Amniotic epithelial cell (primary cell): ENCODE measurements around the gene GYG2.

Experiments used
- DNase-seq: peaks from one replicate; pipeline ENCODE4 v3.0.0-alpha.2; 2010; ENCODE audit warnings: low read depth

The GYG2 gene

DNA sequence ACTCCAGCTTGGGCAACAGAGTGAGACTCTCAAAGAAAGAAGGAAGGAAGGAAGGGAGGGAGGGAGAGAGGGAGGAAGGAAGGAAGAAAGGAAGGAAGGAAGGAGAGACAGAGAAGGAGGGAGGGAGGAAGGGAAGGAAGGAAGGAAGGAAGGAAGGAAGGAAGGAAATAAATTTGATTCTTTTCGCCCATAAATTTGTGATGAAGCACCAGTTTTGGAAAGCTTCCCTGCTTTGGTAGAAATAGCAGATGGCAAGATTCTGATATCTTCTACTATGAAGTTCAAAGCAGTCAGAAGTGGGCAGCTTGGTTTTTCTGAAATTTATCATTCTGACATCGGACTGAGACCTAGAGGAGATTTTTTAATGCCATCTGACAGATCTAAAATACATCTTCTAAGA is 11.7 kb upstream of the GYG2 start:
- DNase-seq = no peak

DNA sequence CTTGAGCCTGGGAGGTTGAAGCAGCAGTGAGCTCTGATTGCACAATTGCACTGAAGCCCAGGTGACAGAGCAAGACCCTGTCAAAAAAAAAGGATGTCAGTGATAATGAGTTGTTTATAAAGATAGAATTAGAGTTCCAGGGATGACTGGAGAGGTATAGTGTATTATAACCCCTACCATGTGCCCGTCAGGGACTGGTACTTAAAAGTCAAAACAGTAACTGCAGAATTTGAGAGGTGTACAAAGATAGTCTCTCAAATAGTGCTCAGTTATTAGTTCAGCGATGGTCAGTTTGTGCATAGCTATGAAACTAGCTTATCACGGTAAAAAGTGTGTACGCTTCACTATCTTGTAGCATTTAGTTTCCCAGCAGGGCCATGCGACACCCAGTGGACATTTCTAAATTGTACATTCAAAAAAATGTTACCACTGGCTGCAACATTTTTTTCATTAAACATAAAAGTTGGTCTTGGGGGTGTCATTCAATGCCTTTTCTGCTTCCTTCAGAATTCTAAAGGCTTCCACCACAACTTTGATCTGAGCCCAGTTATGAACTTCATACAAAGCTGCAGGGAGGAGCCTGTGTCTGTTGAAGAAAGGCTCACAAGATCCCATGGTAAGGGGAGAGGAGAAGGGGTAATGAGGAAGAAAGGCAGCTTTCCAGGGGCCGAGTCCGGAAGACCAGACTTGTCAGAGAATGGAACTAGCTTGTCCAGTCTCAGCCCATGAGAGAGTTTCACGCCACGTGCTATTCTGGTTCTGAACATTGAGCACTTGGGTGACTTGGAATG is 9.2 kb upstream of the GYG2 start:
- DNase-seq = peak; percentile 38

DNA sequence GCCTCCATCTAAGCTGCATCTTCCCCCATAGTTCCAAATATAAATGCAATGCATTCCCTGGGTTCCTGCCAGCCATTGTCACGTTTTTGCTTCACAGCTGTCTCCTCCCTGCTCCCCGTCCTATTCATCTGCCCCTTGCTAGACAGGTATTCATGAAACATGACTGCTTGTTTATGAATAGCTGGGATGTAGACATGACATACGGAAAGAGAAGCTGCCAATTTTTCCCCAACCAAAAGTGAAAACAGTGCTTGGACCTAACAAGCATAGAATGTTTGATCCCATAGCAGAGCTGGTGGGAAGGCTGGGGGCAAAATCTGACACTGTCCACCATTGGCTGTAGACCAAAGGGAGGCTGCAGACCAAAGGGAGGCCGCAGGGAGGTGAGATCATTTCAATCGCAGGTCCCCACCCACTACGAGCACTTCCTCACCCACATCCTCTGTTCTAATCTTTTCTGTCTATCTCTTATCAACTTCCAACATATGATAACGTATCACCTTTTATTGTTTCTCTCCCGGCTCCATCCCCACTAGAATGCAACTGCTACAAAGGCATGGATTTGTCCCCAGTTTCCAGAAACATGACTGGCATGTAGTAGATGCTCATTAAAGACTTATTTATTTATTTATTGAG is 8.5 kb upstream of the GYG2 start:
- DNase-seq = no peak

DNA sequence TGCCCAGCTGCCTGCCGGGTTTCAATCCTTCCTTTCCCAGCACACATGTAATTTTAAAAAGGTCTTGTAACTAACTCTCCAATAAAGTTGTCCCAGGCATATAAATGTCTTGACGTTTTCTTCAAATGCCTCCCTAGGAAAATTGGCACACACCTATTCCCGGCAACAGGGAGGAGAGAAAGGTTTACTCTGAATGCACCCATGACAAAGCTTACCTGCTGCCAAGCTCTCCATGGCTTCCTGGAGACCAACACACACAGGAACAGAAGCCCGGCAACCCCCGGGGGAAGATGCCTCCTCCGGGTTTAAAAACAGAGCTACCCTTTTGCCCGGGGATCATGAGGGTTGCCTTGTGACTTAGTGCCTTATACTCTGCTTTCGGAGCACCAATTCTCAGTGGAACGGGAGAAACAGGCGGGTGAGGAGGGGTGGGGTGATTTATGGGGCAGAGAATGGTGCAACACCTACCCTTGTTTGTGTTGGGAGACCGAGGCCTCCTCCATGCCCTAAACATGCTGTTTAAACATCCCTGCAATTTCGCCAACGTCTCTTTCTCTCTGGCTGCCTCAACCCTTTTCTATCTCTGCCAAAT is 4.8 kb upstream of the GYG2 start:
- peak; percentile 38 for DNase-seq

DNA sequence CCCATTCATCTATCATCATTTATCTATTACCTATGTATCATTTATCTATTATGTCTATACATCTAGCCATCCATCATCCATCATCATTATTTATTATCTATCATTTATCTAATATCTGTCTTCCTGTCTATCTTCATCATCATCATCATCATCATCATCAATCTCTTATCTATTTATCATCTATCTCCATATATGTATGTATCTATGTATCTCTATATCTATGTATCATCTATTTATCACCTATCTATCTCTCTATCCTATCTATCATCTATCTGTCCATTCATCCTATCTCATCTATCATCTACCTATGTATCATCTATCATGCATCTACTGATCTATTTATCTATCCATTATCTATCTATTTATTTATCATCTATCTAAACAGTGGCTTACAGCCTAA is 3.8 kb upstream of the GYG2 start:
- DNase-seq = no peak

DNA sequence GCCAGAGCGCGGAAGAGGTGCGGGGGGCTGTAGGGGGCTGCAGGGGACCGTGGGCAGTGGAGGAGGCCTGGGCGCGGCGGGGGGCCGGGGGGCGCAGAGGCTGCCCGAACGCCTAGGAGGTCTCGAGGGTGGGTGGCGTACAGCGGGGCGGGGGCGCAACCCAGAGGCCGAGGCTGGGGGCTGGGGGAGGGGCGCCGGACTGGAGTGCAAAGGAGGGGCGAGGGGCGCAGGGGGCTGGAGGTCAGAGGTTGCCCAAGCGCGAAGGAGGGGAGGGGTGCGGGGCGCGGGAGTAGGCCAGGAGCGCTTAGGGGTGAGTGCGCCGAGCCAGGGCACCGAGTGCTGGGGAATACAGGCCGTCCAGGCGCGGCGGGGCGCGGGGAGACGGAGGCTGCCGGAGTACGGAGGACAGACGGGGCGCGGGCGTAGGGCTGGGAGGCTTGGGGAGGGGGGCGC is 255 bp downstream of the GYG2 start:
- DNase-seq = no peak

DNA sequence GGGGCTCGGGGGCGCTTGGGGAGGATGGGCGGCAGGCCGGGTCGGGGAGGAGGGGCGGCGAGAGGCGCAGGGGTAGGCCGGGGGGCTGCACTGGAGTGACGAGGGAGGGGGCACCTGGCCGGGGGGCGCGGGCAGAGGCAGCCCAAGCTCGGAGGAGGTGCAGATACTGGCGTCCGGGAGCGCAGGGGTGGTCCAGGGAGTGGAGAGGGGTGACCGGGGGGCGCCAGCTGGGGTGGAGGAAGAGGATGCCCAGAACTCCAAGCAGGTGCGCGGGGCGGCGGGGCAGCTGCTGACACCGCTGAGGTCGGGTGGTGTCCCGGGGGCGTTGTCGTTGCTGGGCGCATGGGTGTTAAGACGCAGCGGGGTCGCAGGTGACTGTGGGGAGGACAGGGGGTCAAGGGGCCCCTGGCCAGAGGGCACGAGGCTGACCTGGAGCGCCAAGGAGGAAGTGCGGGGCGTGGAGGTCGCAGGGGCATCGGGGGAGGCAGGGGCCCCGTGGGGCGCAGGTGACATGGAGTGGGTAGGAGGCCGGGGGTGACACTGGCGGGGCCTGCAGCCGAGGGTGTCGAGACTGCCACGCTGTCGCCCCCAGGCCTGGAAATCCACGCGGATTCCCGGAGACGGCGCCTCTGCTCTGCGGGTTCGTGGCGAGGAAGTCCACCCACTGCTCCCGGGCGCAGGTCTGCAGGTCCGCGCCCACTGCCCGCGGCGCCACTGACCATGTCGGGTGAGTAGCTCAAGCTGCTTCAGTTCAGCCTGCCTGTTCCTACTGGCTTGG is 928 bp downstream of the GYG2 start:
- no peak for DNase-seq

DNA sequence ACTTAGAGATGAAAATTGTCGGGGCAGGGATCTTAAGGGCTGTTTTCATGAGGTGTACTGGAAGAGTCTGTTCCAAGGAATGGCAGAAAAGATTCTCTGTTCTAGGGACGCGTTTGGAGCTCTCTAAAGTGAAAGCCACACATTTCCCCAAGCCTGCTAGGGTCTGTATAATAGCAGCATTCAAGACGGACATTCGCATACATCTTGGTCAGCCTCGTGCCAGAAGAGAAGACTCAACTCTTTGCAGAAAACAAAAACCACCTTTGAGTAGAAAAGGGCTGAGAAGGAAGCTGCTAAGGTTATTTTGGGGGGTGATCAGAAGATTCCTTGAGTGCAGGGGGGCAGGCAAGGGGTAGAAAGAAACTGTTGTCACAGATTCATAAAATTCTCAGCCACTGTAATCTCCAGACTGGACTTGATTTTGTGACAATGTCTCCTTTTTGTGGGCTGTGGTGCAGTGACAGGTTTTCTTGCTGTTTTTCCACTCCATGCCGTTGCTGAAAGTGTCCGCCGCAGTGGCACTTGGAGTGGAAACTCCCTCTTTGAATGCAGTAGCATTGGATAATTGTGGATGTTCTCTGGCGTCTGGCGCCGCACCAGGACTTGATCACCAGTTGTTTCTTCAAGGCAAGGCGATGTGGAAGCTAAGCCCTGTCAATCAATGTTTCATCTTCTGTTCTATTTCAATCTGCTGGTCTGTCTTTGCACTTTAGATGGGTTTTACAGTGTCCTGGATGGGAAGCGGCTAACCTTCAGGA is 2.9 kb downstream of the GYG2 start:
- DNase-seq = no peak

DNA sequence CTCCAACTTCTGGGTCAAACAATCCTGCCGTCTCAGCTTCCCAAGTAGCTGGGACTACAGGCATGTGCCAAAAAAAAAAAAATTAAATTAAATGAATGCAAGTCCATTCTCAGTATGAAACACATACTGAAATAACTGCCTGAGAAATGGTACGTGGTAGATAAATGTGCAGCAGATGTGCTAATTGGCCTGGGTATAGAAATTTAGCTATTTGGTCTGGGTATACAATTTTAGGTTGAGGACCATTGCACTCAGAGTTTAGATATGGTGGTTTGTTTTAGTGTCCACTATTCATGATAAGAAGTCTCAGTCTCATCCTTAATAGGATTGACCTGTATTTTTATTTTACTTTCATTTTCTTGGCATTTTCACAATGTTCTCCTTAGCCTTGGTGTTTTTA is 9.2 kb downstream of the GYG2 start:
- DNase-seq = no peak

DNA sequence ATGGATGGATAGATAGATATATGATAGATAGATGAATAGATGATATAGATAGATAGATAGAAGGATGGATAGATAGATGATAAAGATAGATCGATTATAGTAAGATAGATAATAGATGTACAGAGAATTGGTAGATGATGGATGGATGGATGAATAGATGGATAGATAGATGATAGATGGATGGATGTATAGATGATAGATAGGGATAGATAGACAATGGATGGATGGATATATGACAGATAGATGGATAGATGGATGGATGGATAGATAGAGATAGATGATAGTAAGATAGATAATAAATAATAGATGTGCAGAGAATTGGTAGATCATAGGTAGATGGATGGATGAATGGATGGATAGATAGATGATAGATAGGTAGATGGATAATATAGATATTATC is 12.2 kb downstream of the GYG2 start:
- no peak for DNase-seq

DNA sequence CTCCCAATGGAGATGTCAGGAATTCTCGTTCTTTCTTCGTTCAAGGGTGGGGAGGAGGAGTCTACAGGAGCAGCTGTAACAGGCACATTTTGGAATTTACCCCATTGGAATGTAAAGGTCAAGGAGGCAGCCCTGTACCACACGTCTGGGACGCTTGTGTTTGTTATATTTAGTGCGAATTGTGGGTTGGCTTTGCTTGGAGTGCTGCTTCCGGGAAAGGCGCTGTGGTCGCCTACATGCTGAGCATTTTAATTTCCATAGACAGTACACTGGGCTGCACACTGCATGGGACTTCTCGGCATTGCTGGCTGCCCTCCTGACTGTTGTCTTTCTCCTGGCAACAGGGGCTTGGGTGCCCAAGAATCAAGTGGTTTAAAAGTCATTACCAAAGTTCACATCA is 12.8 kb downstream of the GYG2 start:
- DNase-seq = peak; percentile 44

DNA sequence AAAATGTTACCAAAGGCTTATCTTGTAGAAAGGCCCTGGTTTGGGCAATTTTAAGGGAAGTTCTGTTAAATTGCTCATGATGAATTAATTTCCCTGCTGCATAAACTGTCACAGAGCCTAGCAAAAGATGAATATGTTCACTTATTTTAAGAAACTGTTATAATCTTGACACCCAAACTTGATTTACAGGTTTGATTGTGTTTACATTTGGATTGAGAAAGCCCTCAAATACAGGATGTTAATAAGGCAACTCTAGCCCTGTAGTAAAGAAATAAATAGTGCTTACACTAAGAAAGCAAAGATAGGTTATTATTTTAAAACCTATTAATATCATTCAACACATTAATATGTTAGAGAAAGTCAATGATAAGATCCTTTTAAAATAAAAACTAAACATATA is 18.3 kb downstream of the GYG2 start:
- no peak for DNase-seq

DNA sequence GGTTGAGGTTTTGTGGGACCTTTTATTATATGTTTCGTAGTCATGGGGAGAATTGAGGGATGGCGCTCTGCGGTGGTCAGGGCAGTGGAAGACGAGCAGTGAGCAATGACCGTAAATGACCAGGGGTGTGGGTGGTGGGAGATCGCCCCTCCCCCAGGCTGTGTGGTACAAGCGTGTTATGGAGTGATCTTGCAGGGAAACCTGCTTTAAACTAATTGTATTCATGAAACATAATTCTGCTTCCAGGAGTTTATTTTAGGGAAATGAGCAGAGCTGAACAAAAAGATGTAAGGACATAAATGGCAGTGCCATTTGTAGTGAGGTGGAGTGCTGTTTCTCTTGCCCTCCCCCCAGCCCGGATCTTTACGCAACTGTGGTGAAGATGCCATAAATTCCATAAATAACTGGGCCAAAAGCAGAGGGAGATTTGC is 20.2 kb downstream of the GYG2 start:
- DNase-seq = peak; percentile 75

DNA sequence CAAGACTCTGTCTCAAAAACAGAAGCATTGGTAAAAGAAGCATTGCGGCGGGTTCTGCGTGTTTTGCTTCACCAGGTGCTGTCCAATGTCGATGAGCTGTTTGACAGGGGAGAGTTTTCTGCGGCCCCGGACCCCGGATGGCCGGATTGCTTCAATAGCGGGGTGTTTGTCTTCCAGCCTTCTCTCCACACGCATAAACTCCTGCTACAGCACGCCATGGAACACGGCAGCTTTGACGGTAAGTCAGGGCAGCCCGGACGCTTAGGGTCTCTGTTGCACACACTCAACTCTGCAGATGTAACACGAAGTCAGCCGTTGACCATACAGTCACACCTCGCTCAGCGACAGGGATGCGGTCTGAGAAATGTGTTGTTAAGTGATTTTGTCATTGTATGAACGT is 26.2 kb downstream of the GYG2 start:
- no peak for DNase-seq

DNA sequence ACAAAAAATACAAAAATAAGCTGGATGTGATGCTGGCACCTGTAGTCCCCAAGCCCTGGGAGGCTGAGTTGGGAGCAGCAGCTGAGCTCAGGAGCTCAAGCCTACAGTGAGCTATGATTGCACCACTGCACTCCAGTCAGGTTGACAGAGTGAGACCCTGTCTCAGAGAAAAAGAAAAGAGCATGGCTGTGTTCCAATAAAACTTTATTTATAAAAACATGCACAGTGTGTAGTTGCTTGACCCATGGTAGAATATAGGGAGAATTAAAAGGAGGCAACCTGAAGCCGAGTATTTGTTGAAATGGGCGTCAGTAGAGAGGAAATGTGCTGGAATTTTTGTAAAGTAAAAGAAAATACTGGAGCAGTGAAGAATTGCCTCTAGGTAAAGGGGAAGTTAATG is 27.0 kb downstream of the GYG2 start:
- DNase-seq = no peak

DNA sequence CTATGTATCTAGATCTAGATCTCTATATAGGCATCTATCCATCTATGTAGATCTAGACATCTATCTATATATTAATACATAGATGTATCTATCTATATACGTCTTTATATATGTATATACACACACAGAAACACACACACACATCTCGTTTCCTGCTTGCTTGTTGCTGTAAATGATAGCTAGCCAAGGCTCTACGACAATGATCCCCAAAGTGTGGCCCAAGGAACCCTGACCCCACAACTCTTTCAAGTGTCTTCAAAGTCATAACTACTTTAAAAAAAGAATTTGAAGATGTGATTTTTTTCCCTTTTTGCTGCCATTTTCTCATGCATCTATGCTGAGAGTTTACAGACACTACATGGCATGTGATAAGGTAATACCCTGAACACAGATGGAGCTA is 28.8 kb downstream of the GYG2 start:
- no peak for DNase-seq

DNA sequence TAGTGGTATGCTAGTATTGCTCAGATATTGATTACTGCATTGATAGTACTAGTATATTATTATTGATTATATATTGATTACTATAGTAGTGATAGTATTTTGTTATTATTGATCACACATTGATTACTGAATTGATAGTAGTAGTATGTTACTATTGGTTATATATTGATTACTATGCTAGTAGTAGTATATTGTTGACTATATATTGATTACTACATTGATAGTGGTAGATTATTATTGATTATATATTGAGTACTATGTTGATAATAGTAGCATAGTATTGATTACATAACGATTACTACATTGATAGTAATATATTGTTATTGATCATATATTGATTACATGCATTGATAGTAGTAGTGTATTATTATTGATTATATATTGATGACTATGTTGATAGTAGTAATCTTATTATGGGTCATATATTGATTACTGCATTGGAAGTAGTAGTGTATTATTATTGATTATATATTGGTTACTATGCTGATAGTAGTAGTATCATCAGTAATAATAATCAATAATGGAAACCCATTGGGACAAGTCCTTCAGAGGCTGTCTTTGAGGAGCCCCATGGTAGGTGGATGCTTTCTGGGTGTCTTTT is 30.6 kb downstream of the GYG2 start:
- DNase-seq = no peak

DNA sequence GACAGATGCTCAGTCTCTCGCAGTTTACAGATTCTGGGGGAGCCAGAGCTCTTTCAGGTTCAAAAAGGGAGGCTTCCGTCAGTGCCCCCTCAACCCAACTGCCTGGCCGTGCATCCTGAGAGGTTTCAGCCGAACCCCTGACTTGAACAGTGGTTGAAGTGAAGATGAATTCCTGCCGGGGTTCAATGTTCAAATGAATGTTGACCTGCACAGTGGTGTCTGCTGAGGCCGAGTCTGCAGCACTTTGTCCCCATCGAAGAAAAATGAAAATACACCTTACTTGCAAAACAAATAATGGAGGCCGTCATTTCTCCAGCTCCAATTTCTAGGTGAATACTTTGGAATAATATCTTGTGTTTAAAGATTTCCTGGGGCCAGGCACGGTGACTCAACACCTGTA is 33.7 kb downstream of the GYG2 start:
- DNase-seq = no peak

DNA sequence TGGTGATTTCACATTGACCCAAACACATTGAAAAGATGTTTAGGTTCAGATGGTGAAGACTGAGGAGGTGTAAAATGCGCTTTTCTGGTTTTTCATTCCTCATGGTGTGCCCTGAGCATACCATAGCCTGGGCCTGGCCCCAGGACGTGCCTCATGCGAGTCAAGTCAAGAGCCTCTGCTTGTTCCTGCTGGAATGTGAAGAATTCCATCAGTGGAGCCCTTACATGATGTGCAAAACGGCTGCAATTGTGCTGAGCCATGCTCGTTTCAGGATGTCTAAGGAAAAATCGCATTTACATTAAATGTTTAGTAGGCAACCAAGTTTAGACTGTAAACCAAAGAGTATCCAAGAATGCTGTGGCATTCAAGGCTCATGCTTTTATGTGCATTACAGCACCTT is 34.9 kb downstream of the GYG2 start:
- DNase-seq = peak; percentile 27

DNA sequence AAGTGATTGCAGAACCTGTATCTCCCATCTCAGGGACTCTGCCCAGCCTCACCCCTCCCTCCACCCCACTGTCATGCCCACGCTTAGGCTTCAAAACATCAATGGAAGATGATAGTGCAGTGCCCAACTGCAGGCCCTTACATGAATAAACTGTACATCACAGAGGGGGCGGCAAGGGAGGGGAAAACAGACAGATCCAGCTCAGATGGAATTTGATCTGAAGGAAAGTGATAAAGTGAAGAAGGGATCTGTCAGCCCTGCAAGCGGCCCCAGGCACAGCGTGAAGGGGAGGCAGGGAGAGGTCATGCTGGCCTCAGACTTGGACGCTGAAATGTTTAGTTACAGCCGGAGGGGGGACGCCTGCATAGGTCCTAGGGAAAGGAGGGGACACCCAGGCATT is 38.5 kb downstream of the GYG2 start:
- no peak for DNase-seq

DNA sequence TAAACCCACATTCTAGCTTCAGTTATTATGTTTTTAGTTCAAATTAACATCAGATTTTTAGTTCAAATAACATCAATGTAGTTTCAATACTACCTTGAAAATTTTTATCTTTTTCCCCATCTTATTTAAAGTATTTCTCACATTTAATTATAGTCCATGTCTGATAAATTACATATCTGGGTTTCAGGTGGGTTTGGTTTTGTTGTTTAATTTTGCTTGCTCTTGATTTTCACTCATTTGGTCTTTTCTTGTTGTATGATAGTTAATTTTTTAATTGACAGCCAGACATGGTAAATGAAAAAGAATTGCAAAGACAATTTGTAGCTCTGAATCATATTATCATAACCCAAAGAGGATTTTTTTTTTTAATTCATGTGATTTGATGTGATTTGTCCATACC is 41.9 kb downstream of the GYG2 start:
- DNase-seq = no peak

DNA sequence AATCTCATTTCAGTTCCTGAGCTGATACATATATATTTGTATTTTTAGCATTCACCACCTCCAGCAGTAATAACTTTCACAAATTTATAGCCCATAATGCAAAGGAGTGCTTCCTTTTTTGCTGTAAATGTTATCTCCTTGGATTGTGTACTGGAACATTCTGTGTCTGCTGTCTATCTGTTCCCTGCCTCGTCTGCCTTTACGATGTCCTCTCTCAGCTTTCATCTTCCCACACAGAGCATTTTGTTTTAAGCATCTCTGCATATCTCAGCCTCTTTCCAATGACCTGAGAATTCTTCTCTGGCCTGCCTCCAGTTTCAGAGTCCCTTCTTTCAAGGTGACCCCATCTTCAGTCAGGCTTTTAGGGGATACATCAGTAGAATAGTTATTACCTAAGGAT is 43.1 kb downstream of the GYG2 start:
- DNase-seq = no peak
